ENCODE measurements around the gene HOXA7.

The HOXA7 gene

DNA sequence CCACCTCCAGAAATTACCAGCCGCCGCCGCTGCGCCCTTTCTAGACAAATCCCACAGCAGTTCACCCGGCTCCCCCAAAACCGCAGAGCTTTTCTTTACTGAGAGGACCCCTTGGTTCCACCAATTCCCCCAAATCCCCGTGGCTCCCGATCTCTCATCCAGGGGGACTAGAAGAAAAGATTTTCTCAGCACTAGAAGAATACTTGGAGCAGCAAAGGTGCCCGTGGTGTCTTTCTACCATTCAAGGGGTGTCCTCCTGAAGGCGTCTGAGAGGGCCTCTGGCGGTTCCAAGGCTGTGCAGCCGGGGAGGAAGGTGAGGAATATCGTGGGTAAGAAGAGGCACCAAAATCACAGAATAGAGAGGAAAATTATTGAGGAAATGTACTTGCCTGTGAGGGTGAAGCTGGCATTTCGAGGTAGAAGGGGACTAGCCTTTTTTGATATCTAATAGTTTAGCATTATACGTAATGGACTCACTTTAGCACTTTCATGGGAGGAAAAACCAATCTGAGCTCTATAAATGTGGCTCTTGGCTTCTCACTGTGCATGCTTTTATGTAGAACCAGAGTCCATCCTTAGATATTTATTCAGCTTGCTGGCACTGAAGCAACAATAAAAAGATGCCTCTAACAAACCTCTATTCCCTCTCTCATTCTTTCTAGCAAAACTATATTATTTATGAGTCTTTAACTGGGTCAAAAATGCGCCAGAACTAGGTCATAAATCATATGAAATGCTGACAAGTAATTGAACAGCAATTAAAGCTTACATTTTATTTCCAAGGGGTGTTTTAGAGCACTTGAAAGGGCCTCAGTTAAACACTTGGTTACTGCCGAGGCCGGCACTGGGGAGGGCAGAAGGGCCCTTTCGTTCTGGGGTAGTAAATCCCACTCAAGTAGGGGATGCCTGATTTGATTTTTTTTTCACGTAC, 40.2 kb downstream of the HOXA7 start:
- no peak for DNase-seq

DNA sequence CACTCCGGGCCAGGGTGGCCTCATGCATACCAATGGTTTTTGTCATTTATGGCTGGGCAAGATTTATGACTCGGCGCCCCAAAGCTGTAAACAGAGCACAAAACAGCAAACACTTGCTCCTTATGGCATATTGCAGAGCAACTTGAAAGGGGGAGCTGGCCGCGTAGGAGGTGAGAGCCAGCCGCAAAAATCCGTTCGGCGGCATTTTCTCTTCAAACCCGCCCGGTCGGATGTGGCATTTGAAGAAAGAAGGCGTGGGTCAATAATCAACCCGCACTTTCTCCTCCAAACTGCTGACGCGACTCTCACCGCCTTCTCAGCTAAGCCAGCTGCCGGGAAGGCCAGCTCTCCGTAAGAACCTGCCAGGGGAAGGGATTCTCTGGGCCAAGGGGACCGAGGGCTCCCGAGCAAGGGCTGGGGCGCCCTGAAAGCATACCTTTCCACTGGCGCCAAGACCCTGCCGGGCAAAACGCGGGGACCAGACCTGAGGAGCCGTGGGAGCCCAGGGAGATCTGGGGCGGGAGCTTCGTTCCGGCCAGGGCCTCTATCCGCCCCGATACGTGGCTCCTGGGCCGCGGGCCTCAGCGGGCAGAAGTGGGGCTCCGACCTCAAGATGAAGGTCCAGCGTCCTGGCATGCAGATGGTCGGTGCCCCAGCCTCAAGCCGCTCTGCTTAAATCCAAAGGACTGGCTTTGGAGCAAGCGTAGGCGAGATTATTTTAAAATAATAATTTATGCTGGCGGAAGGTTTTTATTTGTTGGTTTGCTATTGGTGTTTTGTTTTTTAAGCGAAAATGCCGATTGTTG, 41.1 kb downstream of the HOXA7 start:
- no peak for DNase-seq

DNA sequence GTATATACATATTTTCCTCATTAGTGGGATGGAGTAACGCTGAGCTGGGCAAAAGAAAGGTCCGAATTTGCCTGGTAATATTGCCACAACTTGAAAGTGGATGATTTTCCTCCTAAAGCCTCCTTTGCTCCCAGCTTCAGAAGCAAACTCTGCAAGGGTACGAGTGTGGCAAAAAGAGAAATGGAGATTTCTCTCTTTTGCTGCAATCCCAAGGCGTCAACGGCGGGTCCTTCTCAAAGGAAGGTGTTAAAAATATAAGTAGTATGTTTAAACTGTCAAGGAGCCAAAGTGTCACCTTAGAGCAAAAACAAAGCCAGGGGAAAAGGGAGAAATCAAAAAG, 41.6 kb downstream of the HOXA7 start:
- no peak for DNase-seq

DNA sequence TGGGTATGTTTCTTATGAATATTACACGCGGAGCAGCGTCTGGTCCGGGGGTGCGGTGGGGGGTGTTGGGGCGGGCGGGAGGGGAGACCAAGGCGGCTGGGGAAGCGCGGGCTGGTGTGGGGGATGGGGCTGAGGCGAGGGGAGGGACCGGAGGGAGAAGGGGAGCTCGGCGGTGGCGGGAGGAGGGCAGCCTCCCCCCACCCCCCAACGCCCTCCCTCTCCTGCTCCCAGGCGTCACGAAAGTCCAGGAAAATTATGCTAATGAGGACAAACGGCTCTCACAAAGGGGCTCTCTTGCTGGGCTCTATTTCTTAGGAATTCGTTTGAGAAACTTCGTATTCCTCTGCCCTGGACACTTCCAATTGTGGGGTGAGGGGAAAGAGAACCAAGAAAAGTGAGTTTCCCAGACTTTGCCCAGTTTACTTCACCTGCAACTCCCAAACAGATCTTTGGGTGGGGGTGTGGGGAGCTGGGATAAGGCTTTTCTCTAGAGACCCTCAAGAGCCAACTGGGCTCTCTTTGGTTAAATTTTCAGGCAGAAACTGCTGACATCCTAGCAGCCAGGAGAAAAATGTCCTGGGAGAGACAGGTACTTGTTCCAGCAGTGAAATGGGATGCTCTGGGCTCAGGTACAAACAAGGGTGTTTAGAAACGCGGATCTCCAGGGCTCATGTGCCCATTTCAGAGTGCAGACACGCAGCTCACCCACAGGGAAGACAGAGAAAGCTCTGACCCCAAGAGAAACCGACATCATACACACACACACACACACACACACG, 42.3 kb downstream of the HOXA7 start:
- no peak for DNase-seq

DNA sequence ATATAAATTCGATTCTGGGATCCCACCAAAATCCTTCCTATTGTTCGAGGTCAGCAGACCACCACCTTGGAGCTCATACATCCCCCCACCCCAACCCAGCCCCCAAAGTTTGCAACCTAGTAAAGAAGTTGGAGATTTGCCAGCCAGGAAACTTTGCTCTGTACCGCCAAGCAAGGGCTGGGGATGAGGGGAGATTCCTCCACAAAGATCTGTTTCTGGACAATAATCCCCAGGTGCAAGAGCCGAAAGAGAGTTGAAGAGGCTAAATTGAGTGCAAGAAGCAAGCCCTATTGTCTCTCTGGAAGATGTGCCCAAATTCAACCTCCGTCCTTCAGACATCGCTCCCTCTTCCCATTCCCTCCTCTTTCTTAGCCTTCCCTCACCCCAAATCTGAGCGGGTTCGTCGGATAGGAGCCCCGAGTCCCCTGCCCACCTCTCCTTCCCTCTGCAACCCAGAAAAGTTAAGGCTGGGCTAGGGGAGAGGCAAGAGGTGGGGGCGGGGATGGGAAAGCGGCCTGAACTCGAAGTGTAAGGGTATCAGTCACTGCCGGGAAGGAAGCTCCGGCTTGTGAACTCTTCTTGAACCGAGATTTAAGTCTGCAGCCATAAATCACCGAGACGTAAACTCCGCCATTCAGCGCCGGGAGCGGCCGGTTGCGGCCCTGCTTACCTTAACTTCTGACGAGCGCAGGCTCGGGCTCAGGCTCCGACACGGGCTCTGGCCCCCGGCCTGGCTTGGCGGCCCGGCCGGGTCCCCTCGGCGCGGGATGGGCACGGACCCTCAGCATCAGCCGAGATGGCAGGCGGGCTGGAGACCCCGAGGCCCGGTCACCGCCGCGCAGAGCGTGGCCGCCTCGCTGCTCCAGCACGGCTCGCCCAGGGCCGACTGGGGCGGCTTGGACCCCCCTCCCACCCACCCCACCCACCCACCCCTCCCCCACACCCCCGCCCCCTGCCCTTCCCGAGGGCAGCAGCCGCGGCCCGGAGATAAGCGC, 43.2 kb downstream of the HOXA7 start:
- no peak for DNase-seq

DNA sequence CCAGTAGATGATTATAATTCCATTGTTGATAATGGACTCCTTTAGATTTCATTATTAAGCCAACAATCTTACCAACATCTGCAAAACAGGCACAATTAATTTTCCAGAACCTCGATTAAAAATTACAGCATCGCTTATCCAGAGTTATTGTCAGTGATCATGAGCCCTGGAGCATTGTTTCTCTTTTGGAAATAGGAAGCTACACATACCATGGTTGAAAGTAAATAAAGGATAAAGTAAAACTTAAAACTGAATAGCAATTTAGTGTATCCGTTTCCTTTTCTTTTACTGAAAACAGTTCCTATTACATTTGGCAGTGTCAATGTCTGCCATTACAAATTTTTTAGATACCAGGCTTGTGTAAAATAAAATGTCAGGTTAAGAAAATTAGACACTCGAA, 44.1 kb downstream of the HOXA7 start:
- DNase-seq = no peak

DNA sequence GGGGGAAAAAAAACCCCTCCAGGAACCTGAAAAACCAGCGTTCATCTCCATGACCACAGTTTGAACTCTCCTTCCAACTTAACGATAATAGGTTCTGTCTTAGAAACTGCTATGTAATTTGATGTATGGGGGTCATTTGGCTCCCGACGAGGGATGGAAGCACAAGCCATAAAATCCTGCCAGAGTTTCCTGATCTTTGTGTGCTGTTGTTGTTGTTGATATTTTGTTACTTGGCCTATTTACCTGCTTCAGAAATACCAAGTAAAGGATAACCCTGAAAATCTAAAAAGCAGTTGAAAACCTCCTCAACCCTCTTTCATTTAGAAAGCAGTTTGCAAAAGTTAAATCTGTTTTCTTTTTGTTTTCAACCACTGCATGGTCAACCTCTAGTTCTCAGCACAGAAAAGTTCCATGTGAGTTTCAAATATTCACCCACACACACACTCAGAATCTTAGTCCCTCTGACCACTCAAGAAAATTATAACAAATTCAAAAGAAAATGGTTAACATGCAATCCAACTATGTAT, 44.7 kb downstream of the HOXA7 start:
- DNase-seq = no peak

DNA sequence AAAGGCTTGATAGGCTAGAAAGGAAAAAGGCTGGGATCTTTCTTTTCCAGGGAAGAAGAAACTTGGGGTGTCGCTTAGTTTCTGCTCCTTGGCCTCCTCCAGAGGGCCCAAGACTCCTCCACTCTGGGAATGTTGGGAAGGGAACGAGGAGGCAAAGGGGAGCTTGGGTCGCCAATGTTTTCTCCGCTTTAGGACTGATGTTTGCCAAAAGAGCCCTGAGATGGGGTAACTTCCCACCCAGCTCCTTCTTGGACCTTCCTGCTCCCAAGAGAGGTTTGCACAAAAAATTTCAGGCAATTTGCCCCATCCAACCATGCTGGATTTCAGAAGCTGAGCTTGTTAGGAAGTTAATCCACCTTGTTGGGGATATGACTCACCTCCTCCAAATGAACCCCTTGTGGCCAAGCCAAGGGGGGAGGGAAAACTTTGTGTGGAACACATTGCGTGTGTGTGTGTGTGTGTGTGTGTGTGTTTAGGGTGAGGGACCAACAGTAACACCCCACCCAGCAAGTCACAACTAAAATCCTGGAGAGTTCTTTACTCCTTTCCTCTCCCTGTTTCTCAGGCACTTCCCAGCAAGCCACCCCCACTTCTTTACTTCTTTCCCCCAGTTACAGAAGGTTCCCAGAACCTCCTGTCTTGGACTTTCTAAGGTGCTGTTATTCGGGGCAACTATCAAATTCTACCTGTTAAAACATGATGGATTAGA, 45.3 kb downstream of the HOXA7 start:
- no peak for DNase-seq

DNA sequence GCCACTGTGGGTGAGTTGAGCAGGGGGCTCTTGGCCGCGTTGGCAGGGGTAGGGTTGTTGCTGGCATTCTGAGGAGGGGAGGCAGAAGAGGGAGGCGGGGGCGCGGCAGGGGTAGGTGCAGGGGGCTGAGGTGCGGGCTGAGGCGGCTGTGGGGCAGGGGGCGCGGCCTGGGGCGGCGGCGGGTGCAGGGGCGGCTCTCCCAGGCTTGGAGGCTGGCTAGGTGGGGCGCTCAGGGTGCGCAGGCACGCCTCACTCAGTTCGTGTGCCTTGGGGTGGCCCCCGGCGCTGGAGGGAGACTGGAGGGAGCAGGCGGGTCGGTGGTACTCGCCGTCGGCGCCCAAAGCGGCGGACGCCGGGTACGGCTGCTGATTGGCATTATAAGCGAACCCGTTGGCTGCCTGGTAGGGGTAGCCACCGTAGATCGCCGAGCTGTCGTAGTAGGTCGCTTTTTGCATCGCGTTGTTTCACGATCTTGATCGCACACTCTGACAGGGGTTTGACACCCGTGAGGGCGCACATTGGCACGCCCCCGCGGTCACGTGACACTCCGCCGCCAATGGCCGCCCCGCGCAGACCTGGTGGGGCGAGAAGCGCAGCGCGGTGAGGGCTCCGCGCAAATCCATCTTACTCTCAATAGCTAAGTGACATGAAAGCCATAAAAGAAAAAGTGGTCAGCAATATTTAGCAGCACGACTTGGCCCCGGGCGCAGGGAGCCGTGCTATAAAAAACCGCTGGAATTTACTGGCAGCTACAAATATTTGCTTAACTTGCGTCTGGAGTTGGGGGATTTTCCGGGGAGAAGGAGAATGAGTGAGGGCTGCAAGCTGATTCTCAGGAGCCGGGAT, 46.1 kb downstream of the HOXA7 start:
- no peak for DNase-seq

DNA sequence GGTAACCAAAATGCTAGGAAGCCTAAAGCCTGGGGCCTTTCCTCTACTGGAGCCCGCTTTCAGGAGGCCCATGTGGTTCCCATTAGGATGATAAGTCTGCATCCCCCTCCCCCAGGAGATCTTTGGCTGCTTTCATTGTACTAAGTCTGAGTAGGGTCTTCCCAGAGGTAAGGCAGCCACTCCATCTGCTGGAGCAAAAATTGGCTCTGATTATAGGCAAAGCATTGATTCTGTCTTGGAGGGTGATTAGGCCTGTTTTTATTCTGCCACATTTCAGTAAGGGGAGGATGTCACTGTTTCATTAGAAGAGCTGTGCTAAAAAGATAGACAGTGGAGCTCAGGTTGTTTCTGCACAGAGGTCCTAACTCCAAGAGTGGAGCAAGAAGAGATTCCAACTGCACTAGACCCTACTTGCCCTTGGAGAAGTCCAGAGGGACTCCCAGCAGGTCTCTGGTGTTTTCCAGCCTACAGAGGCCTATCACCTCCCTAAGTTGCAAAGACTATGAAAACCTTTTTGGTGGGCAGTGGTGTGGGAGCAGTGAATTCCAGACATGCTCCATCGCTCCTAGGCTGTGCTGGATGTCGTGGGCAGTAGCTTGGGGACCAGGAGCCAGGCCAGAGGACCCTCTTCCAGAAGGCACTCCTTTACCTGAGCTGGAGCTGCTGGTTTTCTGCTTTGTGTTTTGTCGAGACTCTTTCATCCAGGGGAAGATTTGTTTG, 46.8 kb downstream of the HOXA7 start:
- no peak for DNase-seq

DNA sequence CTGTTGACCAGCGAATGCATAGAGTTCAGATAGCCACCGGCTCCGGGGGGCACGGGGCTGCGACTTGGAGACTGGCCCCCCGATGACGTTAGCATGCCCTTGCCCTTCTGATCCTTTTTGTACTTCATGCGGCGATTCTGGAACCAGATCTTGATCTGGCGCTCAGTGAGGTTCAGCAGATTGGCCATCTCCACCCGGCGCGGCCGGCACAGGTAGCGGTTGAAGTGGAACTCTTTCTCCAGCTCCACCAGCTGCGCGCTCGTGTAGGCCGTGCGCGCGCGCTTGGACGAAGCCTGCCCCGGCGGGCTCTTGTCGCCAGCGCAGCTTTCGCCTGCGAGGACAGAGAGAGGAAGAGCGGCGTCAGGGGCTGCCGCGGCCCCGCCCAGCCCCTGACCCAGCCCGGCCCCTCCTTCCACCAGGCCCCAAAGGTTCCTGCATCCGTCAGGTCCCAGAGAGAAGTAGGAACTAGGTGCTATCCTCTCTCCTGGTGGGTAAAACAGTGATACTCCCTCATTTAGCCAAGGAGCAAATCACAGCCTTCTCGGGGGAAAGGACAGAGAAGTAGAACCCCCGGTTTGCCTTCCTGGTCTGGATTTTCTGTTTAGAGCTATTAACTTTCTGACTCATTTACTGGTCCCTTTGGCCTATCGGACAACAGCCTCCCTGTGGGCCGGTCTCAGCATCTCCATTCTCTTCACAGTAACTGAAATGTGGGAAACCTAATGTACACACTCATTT, 47.9 kb downstream of the HOXA7 start:
- DNase-seq = no peak

DNA sequence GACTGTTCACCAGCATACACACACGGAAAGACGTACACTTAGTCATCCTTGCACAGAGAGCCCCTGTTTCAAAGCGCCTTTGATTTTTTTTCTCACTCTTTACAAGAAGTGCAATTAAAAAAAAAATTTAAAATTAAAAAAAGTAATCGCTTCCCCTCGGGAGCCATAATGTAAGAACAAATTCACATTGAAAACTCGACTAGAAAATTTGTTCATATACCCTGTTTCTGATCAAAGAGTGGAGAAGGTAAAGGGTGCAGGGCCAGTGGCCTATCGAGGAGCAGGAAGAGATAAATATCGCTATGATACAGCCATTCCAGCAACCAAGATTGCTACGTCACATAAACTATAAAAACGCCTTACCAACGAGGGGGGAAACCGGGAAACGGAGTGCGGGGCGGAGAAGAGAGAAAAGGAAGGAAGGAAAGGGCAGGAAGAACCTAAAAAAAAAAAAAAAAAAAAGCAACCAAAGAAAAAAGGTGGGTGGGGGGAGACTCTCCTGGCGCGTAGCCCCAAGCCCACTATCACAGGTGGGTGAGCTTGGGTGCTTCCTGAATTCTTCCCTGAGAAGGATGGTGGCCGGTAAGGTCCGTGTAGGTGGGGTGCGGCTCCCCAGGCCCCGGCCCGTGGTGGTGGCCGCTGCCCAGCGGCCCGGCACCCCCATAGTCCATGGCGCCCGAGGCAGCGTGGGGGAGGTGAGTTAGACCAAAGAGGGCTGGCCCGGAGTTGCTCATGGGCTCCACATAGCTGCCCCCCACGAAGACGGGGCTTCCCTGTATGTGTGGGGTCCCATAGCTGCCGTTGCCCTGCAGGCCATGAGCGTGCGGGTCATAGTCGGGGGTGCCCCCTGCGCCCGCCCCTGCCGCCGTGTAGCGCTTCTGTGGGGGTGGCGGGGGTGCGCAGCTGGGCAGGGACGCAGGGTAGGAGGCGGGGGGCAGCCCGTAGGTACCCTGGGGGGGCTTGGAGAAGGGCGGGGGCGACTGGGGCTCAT, 48.8 kb downstream of the HOXA7 start:
- no peak for DNase-seq

DNA sequence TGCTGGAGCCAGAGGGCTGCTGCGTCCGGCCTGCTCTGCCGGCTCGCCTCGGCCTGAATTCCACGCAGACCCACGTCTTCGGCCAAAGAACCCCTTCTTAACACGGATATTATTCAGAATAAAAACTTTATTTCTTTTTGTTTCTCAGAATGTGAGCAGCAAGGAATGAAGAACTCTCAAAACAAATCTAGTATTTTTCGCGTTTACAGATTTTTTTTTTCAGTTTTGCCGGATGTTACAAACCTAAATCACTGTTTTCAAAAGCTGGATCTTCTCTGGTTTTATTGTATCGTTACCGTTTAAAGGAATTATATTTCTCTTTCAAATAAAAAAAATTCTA, 49.6 kb downstream of the HOXA7 start:
- DNase-seq = no peak

DNA sequence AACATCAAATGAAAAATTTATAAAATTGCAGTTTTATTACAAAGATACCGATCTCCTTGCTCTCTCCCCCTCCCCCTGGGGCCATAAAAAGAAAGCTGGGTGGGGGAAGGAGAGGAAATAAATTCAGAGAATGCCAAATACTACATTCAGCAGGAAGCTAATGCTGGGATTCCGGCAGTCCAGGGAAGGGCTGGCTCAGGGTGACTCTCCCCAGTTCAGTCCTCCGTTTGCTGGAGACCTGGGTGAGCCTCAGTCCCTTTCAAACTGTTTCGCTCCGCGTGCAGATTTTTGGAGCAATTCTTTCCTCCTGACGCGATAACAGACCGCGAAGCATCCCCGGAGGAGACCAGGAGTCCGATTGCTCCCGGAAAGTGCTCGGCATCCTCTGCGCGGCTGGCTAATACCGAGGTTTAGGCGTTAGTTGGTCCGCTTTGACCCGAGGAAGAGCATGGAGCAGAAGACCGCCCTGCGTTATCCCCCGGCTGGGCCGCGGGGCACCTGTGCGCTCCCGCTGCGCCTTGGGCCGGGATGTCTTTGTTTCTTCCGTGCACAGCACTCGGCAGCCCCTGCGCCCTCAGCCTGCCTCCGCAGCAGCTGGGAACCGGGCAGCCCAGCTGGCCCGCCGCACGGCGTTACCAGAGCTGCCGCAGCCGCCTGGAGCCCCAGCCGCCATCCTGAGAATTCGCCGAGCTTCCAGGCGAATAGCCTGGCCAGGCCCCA, 50.1 kb downstream of the HOXA7 start:
- no peak for DNase-seq

DNA sequence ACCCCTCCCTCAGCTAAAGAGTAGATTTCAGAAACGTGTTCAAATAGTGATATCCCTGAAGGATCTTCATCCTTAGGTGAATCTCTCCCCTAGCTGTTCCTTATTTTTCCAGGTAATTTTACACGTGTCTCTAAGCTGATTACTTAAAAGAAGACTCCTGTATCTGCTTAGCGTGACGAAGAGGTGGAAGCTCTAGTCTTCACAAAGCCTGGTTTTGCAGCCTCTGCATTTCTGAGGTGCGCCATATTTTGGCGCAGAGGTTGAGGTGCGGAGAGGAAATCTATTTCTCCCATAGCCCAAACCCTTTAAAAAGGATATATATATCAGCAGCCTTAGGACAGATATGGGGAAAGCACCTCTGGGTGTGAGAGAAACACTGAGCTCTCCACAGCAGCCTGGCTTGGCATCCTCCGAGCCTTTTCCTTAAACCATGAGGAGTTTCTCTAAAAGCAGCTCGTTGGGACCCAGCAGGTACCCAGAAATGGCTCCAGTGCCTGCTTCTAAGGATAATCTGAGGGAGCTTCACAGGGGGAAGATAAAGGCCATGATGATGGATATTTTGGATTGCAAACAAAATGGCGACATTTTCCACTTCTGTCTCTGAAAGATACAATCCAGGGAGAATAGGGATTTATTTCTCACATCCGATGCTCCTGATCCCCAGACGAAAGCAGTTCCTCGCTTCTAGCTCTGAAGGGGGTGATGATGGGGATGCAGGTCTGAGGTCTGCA, 51.0 kb downstream of the HOXA7 start:
- DNase-seq = no peak

Data from midbrain (tissue), 1 donor.